Activated CD4-positive, alpha-beta T cell treated with anti-CD3 and anti-CD28 coated beads, Interleukin-2, amount 50 U/mL, for 48 hours (primary cell): ENCODE measurements around the gene LMF1.

Experiments
- DNase-seq, 2 experiments: peaks; one replicate each; pipeline ENCODE4 v3.0.0-alpha.2; 2020

The LMF1 gene

DNA sequence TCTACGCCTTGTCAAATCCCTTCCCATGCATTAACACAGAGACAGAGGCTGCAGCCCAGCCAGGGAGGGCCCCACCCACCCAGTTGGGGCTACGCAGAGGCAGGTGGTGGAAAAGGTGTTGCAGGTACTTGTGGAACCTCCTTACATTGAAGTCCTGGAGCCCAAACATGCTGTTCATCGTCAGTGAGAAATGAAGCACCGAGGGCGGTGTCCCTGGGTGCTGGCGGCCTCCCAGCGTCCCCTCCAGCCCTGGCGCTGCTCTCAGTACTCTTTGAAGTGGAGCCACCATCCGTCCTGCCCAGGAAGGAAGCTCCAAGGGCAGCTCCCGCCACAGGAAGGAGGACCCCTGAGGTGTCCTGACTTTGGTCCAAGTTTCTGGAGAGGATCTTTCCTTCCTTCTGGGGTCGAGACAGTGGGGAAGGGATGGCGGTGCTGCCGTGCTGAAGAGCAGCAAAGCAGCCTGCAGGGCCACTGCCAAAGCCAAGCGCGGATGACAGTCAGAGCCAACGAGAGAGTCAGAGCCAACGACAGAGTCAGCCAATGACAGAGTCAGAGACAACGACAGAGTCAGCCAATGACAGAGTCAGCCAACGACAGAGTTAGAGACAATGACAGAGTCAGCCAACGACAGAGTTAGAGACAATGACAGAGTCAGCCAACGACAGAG lies 23.4 kb downstream of the LMF1 start:
- no peak for DNase-seq

DNA sequence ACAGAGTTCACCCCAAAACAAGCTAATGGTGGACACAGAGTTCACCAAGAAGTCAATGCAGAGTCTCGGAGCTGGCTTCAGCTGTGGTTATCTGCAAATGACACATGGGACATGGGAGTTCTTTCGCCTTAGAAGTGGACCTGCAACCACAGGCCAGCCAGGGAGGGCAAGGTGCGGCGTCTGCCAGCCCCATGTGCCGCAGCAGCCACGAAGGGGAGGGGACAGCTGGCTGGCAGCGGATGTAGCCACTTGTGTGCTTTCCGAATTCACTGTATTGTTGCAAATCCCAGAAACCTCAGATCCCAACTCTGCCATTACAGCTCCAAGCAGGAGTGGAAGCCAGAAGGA lies 24.8 kb downstream of the LMF1 start:
- DNase-seq = no peak

GRCh38 chr16:945271-946047 lies 25.3 kb downstream of the LMF1 start:
- no peak for DNase-seq

GRCh38 chr16:943971-944370 lies 26.8 kb downstream of the LMF1 start:
- no peak for DNase-seq

DNA sequence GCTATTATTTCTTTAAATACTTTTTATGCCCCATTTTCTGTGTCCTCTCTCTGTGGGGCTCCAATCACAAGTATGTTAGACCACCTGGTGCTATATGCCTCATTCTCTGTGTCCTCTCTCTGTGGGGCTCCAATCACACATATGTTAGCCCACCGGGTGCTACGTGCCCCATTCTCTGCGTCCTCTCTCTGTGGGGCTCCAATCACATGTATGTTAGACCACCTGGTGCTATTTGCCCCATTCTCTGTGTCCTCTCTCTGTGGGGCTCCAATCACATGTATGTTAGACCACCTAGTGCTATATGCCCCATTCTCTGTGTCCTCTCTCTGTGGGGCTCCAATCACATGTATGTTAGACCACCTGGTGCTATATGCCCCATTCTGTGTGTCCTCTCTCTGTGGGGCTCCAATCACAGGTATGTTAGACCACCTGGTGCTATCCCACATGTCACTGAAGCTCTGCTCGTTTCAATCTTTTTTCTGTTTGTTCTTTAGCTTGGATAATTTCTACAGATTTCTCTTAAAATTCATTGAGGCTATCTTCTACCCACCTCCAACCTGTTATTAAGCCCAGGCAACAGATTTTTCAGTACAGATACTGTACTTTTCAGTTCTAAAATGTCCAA lies 28.2 kb downstream of the LMF1 start:
- DNase-seq = no peak

GRCh38 chr16:939941-940340 lies 30.8 kb downstream of the LMF1 start:
- no peak for DNase-seq

DNA sequence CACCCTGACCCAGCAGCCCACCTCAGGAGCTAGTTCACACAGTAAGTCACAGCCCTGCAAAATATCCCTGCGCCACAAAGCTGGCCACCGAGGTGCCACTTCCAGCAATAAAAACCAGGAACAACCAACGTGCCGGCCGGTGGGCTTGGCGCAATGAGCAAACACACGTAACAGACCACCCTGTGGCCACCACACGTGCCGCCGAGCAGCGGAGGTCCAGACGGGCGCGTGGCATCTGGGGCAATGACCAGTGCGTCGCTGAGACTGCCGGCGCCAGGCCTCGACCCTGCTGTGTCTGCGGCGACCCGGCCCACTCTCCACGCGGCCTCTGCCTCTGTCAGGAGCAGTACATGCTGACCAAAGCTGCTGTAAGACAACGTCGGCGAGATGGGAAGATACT lies 31.5 kb downstream of the LMF1 start:
- DNase-seq = no peak

DNA sequence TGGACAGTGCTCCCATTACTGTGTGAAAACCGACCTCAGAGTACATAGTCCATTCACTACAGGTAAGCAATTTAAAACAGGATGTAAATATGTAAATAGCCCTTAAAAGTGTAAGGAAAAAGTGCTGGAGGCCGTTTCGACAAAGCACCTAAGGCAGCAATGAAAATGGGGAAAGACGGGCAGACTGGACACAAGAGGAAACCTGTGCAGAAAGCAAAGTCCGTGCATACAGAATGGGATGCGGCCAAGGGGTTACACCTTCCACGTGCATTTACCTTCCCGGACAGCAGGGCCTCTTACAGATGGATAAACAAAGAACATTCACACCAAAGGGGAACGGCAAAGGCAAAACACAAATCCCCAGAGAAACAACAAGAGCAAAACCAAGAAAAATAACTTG lies 32.0 kb downstream of the LMF1 start:
- DNase-seq = no peak

- DNase-seq = no peak
Observed at GRCh38 chr16:938136-938535, 32.6 kb downstream of the LMF1 start.

DNA sequence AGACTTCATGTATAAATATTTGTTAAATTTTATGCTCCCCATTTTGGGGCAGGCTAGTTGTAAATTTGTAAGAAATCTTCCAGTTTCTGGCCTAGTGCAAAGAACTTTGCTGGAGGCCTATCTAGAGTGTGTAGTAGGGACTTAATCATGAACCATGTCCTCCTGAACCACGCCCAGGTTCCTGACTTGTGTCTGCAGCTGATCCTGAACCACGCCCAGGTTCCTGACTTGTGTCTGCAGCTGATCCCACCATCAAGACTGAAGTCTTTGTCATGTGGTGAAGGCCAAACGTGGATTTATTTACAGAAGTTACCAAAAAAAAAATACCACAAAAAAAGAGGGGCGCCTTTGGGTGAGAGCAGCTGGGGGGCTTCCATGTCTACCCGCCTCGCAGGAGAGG lies 33.1 kb downstream of the LMF1 start:
- DNase-seq = no peak

- DNase-seq = no peak
Observed at GRCh38 chr16:937311-937710, 33.5 kb downstream of the LMF1 start.

- no peak for DNase-seq
Observed at GRCh38 chr16:935684-936083, 35.1 kb downstream of the LMF1 start.

GRCh38 chr16:934178-934577 lies 36.6 kb downstream of the LMF1 start:
- DNase-seq = no peak

GRCh38 chr16:933581-933980 lies 37.2 kb downstream of the LMF1 start:
- no peak for DNase-seq

GRCh38 chr16:932831-933330 lies 37.9 kb downstream of the LMF1 start:
- DNase-seq = no peak

- no peak for DNase-seq
Observed at GRCh38 chr16:931626-932500, 38.9 kb downstream of the LMF1 start.

GRCh38 chr16:931171-931570 lies 39.6 kb downstream of the LMF1 start:
- no peak for DNase-seq

DNA sequence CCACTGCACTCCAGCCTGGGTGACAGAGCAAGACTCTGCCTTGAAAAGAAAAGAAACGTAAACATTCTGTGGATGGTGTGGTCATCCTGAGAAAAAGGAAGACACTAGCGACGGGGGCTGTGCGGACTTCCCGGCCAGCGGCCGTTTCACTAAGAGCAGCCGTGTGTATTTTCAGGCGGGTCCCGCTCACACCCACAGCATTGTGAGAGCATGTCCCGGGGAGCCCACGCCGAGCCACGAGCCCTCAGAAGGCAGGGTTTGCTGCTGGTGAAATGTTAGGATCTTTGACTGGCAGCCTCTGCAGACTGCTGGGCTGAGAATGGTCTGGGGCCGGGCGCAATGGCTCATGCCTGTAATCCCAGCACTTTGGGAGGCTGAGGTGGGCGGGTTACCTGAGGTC lies 40.3 kb downstream of the LMF1 start:
- no peak for DNase-seq

- DNase-seq = no peak
Observed at GRCh38 chr16:930076-930475, 40.7 kb downstream of the LMF1 start.

DNA sequence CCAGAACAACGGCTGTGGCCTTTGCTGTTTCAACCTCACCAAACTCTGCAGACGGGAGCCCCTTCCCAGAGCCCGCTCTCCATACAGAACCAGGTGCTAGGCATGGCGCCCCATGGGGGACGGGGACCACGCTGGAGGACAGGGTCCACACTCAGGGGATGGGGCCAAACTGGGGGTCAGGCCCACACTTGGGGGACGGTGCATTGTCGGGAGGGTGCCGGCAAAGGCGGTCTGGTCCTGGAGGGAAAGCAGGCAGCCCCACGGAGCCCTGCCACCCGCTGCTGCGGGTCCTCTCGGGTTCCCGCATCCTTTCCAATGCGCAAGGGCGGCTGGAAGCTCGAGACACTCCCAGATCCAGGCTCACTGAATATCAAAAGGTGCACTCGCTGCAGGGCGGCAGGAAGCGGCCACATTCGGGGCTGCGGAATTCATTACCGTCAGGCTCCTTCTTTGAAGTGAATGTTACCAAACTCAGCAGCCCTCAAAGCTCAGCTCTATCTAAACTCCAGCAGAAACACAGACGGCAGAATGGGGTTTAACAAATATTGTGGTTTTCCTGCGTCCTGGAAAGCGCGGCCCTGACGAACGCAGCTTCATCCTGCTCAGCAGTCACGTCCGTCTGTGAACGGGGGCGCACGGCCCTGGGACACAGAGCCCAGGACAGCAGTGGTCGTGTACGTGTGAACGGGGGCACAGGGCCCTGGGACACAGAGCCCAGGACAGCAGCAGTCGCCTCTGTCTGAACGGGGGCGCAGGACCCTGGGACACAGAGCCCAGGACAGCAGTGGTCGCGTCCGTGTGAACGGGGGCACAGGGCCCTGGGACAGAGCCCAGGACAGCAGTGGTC lies 41.3 kb downstream of the LMF1 start:
- no peak for DNase-seq

GRCh38 chr16:928526-928925 lies 42.3 kb downstream of the LMF1 start:
- DNase-seq = no peak

GRCh38 chr16:927931-928330 lies 42.9 kb downstream of the LMF1 start:
- no peak for DNase-seq
